Transverse colon (tissue), 4 donors: Measurements from ENCODE around the gene SBF2. TPM values are rescaled to one million over a fixed set of nuclear protein-coding genes. Genes with fewer than 3 reads are reported as not detected.

Experiments used
- DNase-seq: peaks from one replicate; pipeline ENCODE4 v3.0.0-alpha.2; 2019
- H3K27ac ChIP-seq, 4 donors: fragments of 200-600 bp; sonication (generic); 2 replicates each; pipeline ENCODE4 v1.5.1; 2016 to 2018; ENCODE audit warnings: inconsistent platforms in 4 of 4
- H3K27me3 ChIP-seq: fragments of 200-600 bp; sonication (generic); 2 replicates; pipeline ENCODE4 v1.5.1; 2017; ENCODE audit warnings: inconsistent platforms
- H3K36me3 ChIP-seq, 4 donors: fragments of 200-600 bp; sonication (generic); 2 replicates each; pipeline ENCODE4 v1.5.1; 2017 to 2019; ENCODE audit warnings: inconsistent platforms in 4 of 4
- H3K4me1 ChIP-seq, 4 donors: fragments of 200-600 bp; sonication (generic); 2 replicates each; pipeline ENCODE4 v1.5.1; 2017 to 2020; ENCODE audit warnings: inconsistent platforms in 4 of 4
- H3K4me3 ChIP-seq, 4 donors: fragments of 200-600 bp; sonication (generic); 1 replicate in 1 of 4; 2 replicates in 3 of 4; pipeline versions ENCODE4 v1.5.1 to v1.6.1; 2017 to 2019; ENCODE audit warnings: inconsistent platforms in 4 of 4
- H3K9me3 ChIP-seq, 2 donors: fragments of 200-600 bp; sonication (generic); 2 replicates each; pipeline ENCODE4 v1.5.1; 2017 to 2019; ENCODE audit warnings: inconsistent platforms in 2 of 2
- EP300 ChIP-seq: sonication (generic); formaldehyde crosslinking; IDR thresholded peaks from one replicate; pipeline ENCODE4 v1.6.1; 2017; ENCODE audit warnings: antibody characterized with exemption, low read depth
- POLR2A ChIP-seq: fragments of 450-650 bp; IDR thresholded peaks from one replicate; pipeline ENCODE4 v1.6.1; 2016; ENCODE audit warnings: antibody characterized with exemption, mild to moderate bottlenecking, moderate library complexity
- POLR2AphosphoS5 ChIP-seq, 3 donors: sonication (generic); formaldehyde crosslinking; IDR thresholded peaks; one replicate each; pipeline ENCODE4 v1.6.1; 2016; ENCODE audit warnings: antibody characterized with exemption in 3 of 3
- WGBS, 2 donors: methylation state at CpG; one replicate each; pipeline ENCODE4 v1.1.5; 2018; ENCODE audit warnings: low coverage in 1 of 2; 5-methylcytosine and 5-hydroxymethylcytosine counted together
- in situ Hi-C, 4 donors: fragments of 200-750 bp; cut with MboI; loops; one replicate each; pipeline versions ENCODE4 v1.15.0 to v1.15.1; 2017; ENCODE audit warnings: low sequenced_read_pairs in 3 of 4, low pct_ligation_motif_present in 1 of 4, low pct_unique_long_range_greater_than_20kb in 1 of 4
- intact Hi-C: fragments of 100-400 bp; cut with DNase I; formaldehyde crosslinking; loops from one replicate; pipeline ENCODE4 v1.15.1; 2023; ENCODE audit warnings: low total_unique reads
- total RNA-seq, 4 donors: library from RNA; depleted of rRNA; stranded (reverse); fragments of >200 nt; gene quantifications; one replicate each; pipeline ENCODE4 v1.1.0, GENCODE V29; 2016
- TF ChIP-seq, protein P1 (sequence below), 5 experiments: fragments of 200-600 bp in 3 of 5; fragments of 450-650 bp in 2 of 5; sonication (generic) in 3 of 5; IDR thresholded peaks; 1 replicate in 2 of 5; 2 replicates in 3 of 5; pipeline ENCODE4 v1.5.1; 2016 to 2017; ENCODE audit warnings: antibody characterized with exemption in 5 of 5, inconsistent platforms in 3 of 5, mild to moderate bottlenecking in 2 of 5, moderate library complexity in 1 of 5

The SBF2 gene
- total RNA-seq, 4 donors from 2014 or later: 46.4 to 71.0 (median 54.8) TPM

DNA sequence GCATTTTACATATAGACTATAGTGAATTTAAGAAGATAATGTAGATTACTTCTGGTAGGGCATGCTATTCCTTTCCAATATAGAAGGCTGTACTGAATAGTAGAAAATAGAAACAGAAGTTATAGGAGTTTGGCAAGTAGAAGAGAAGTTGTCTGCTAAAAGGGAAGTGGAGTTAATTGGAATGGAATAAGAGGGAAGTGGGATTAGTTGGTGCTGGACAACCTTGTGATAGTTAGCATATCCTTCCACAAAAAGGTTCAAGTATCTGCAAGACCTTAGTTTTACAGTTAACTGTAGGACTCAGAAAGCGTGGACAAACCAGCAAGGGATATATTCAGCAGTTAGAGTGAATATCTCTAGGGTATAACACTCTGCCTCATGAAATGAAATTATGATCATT is 444.6 kb downstream of the SBF2 start:
- TF ChIP-seq POLR2A: no peak
- TF ChIP-seq, protein P1, sequence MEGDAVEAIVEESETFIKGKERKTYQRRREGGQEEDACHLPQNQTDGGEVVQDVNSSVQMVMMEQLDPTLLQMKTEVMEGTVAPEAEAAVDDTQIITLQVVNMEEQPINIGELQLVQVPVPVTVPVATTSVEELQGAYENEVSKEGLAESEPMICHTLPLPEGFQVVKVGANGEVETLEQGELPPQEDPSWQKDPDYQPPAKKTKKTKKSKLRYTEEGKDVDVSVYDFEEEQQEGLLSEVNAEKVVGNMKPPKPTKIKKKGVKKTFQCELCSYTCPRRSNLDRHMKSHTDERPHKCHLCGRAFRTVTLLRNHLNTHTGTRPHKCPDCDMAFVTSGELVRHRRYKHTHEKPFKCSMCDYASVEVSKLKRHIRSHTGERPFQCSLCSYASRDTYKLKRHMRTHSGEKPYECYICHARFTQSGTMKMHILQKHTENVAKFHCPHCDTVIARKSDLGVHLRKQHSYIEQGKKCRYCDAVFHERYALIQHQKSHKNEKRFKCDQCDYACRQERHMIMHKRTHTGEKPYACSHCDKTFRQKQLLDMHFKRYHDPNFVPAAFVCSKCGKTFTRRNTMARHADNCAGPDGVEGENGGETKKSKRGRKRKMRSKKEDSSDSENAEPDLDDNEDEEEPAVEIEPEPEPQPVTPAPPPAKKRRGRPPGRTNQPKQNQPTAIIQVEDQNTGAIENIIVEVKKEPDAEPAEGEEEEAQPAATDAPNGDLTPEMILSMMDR (IDR thresholded peaks at IDR 0.05): no peak
- TF ChIP-seq POLR2AphosphoS5 (IDR thresholded peaks at IDR 0.05): no peak
- no peak for TF ChIP-seq EP300

DNA sequence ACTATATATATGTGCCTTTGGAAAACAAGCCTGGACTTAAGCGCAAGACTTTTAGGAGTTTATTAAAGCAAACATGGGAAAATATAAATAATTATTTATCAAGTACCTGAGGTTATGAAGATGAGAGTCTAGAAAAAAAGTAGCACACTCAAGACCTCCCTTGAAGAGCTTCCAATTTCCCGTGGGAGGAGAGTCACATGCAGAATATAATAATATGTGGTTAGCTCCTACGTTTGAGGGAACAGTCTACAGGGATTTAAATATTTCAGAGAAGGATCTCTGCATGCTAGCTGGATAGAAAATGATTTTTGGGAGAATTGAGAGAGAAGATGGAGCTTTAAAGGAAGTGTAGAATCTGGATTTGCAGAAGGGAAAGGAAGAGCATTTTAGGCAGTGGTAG is 446.4 kb downstream of the SBF2 start:
- Histone ChIP-seq H3K27ac (no peak overlapping the region), H3K36me3 (peaks cover 0 to 38% (median 6%) of the 10 kb centered on the region in 4 donors)
- in situ Hi-C loops: no loop called here

More for the DNA sequence above, 444.6 kb downstream of the SBF2 start:
- peaks cover 0 to 35% (median 6%) of the 10 kb centered on the region in 4 donors for H3K36me3 ChIP-seq
- DNase-seq: no peak
- no peaks in the 10 kb centered on the region for H3K4me1 ChIP-seq
- intact Hi-C loops (no loop called here), in situ Hi-C loops (no loop called here)
- H3K9me3 ChIP-seq: no peaks in the 10 kb centered on the region
- WGBS, 2 donors: 75 to 91% methylated on average over 1 of the region's 1 CpG
- no peak overlapping the region for H3K27ac ChIP-seq
- no peak overlapping the region for H3K4me3 ChIP-seq
- no peaks in the 10 kb centered on the region for H3K27me3 ChIP-seq

DNA sequence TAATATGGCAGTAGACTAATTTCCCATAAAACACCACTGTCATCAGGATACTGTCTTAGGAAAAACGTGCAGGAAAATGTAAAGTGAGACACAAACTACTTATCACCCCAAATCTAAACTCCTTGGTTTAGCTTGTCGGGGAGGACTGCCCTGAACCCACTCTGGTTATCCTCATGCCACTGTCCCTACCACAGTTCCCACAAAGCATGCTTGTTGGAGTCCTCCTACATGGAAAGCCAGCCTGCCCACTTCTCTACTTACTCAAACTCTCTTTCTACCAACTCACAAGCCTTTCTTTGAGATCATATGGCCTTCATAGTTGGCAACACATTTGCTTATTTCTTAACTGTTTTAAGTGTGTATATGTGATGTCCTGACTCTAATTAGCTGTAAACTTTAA is 451.1 kb downstream of the SBF2 start:
- H3K27ac ChIP-seq: no peak overlapping the region
- peaks cover 0 to 11% (median 0%) of the 10 kb centered on the region in 4 donors for H3K4me1 ChIP-seq
- WGBS, 2 donors: 75 to 100% methylated on average over 2 of the region's 2 CpGs
- no peaks in the 10 kb centered on the region for H3K9me3 ChIP-seq
- TF ChIP-seq POLR2AphosphoS5 (IDR thresholded peaks at IDR 0.05) (no peak), POLR2A (no peak)
- TF ChIP-seq, protein P1 (IDR thresholded peaks at IDR 0.05): no peak
- no peak overlapping the region for H3K4me3 ChIP-seq
- intact Hi-C loops (no loop called here), in situ Hi-C loops (no loop called here)
- H3K27me3 ChIP-seq: no peaks in the 10 kb centered on the region
- no peak for DNase-seq
- peaks cover 0 to 40% (median 3%) of the 10 kb centered on the region in 4 donors for H3K36me3 ChIP-seq

More for the DNA sequence above, 446.4 kb downstream of the SBF2 start:
- TF ChIP-seq POLR2AphosphoS5 (IDR thresholded peaks at IDR 0.05): no peak
- TF ChIP-seq EP300: no peak
- TF ChIP-seq POLR2A: no peak
- TF ChIP-seq, protein P1 (IDR thresholded peaks at IDR 0.05): no peak
- no peaks in the 10 kb centered on the region for H3K27me3 ChIP-seq
- intact Hi-C loops: no loop called here
- WGBS, 2 donors: 38 to 61% methylated on average over 3 of the region's 3 CpGs
- no peak overlapping the region for H3K4me3 ChIP-seq
- H3K4me1 ChIP-seq: no peaks in the 10 kb centered on the region
- H3K9me3 ChIP-seq: no peaks in the 10 kb centered on the region
- no peak for DNase-seq

DNA sequence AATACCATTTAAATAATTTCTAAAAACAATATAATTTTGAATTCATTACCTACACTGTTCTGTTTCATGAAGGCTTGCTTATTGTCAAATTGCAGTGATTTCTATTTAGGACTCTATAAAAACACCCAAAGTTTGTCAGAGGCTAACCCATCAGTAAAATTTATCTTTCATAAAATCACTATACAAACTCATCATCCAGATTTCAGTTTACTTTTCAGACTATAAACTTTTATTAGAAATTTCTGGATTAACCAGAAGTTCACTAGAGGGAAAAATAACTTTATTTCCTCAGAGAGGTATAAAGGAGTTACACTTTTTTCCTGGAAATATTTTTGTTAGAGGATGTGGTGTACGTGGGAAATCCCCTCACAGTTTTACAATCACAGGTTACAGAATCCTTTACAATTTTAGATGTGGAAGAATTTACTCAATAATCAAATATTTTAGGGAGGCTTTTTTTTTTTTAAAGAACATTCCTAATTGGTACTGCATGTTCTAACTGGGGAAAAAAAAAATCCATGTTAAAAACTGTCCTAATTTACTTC is 453.5 kb downstream of the SBF2 start:
- Histone ChIP-seq H3K9me3 (no peaks in the 10 kb centered on the region), H3K27ac (no peak overlapping the region), H3K36me3 (peaks cover 0 to 25% (median 3%) of the 10 kb centered on the region in 4 donors), H3K4me1 (peaks cover 0 to 11% (median 0%) of the 10 kb centered on the region in 4 donors), H3K4me3 (no peak overlapping the region), H3K27me3 (no peaks in the 10 kb centered on the region)
- no peak for TF ChIP-seq POLR2AphosphoS5 (IDR thresholded peaks at IDR 0.05)
- TF ChIP-seq EP300: no peak
- TF ChIP-seq, protein P1 (IDR thresholded peaks at IDR 0.05): no peak
- no peak for TF ChIP-seq POLR2A
- WGBS, 2 donors: 36 to 59% methylated on average over 1 of the region's 1 CpG
- in situ Hi-C loops: no loop called here
- intact Hi-C loops: no loop called here
- DNase-seq: no peak
